HG02973 (cell line): Measurements from ENCODE around the gene ADH1A.
"Not testable (repeated sequence)": the region's sequence is repeated elsewhere in the genome, so short reads cannot be mapped to it uniquely, and the experiment has no call there.

ENCODE experiments used
- ATAC-seq: cut with Tn5 transposase; IDR thresholded peaks from one replicate; pipeline ENCODE4 v1.9.1; 2021; ENCODE audit warnings: moderate library complexity; ENCODE audit not compliant: unreplicated experiment

ADH1A gene

DNA sequence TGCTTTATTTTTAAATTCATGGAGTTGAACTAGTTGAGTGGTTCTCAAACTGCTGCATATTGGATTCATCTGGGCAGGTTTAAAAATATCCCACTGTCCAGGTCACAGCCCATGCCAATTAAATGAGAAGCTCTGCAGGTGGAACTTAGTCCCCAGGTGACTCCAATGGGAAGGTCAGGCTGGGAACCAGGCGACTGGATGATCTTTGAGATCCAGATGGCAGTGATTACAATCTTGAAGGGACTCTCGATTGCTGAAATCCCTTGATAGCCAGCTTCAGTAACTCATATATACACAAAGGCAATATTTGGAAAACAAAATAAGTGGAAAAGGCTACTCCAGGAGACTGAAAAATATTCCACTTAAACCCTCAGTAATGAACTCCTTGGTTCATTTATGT lies 8.1 kb downstream of the ADH1A start:
- ATAC-seq: no peak

DNA sequence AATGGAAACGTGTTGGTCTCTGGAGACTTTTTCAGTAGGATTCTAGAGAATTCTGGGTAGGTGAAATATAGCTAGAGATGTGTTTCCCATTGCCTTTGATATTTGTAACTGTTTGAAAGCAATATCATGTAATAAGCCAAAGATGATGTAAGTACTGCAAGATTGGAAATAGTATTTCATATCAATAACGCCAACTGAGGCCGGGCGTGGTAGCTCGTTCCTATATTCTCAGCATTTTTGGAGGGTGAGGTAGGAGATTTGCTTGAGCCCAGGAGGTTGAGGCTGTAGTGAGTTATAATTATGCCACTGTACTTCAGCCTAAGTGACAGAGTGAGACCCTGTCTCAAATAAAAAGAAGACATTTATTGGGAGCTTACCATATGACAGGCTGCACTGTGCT lies 9.5 kb downstream of the ADH1A start:
- ATAC-seq: no peak

DNA sequence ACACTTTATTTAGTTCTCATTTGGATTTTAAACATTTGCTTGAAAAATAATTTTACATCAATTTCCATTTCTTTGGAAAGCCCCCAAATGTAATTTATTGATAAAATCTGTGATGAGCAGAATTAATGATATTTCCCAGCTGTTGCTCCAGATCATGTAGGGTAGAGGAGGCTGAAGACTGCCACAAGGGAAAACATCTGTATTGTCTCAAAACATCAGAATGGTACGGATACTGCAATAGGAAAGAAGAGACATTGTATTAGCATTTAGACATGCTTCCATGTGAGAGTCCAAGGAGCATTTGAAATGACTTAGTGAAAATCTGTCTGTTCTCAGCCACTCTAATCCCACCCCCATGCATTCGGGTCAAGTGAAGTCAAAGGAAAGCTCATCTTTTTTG lies 14.4 kb downstream of the ADH1A start:
- no peak for ATAC-seq

DNA sequence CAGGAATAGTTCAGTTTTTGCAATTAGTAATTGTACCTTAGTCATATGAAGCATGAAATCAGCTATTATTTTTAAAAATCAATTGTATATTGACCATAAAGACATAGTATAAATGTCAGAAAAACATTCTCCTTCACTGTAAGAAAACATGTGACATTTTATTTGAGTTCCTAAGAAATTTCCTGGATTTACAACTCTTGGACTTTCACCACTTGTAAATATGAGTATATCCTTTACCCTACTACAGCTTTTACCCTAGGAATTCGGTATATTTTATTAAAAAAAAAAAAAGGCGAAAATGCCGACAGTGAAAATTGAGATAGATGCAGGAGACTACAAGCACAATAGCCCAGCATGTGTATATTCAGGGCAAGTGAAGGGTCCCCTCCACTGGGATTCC lies 14.9 kb downstream of the ADH1A start:
- ATAC-seq: no peak

DNA sequence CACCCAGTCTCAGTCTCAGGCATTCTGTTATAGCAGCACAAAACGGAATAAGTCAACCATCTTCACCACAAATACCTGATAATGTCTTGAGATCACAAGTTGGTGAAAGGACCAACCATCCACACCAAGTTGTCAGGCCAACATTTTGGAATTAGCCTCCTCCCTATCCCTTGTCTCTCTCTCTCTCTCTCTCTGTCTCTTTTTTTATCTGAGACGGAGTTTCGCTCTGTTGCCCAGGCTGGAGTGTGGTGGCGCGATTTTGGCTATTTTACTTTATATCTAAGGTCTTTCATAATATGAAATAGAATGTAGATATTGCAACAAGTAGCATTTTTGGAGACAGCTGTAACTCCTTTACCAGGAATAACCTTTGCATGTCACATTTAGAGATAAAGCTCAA lies 15.7 kb downstream of the ADH1A start:
- no peak for ATAC-seq

DNA sequence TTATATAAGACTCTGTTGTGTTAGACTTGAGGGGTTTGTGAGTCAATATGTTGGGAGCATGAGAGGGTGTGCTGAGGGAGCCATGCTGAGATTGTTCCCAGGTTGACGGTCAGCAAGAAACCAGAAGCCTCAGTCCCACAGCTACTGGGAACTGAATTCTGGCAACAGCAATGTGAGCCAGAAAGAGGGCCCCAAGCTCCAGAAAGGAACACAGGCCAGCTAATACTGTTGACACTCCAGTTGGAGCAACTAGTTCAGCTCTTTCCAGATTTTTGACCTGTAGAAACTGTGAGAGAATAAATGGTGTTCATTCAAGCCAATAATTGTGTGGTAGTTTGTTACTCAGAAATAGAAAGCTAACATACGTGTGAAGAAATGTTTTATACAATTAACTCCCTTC lies 17.1 kb downstream of the ADH1A start:
- no peak for ATAC-seq

DNA sequence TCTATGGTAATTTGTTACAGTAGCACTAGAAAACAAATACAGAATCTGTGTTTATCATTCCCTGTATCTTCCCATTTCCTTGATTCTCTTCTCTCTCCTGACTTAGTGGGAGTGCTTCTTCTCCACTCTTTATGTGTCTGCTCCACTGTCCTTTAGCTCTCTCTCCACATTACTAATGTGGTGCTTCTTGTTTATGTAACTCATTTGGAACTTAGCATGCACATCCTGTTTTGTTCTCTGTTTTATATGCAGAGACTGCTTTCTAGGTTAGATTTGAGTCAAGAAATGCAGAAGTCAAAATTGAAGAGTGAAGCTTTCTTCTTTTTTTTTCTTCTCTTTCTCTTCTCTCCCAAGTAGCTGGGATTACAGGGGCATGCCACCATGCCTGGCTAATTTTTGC lies 25.9 kb downstream of the ADH1A start:
- ATAC-seq: no peak

DNA sequence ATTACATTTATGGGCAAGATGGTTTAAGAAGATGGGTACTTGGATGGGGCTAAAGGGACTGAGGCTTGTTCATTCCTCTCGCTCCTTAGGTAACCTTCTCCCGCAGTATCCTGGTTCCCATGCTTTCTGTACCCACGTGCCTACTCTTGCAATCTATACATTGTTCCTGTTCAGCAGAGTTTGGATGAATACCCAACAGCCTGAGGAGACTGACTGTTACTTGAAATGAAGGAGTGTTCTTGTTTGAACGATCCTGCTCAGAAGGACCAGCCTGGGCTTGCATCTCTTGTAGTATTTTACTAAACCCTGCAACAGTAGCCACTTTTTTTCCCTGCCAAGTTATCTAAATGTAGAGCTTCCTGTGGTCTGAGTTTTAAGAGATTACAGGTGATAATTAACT lies 38.0 kb downstream of the ADH1A start:
- ATAC-seq: no peak

DNA sequence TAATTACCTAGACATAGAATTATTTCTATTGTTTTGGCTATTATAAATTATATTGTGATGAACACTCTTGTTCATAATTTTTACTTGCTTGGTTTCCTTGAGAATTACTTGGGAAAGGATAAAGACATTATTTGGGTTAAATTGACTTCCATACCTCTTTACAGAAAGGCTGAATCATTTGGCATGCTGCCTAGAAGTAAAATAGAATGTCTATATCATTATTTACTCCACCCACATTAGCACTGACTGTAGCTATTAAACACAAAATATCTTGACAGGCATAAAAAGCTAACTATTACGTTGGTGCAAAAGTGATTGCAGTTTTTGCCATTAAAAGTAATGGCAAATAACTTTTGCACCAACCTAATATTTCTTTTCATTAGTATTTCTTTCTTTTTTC lies 42.1 kb downstream of the ADH1A start:
- no peak for ATAC-seq

DNA sequence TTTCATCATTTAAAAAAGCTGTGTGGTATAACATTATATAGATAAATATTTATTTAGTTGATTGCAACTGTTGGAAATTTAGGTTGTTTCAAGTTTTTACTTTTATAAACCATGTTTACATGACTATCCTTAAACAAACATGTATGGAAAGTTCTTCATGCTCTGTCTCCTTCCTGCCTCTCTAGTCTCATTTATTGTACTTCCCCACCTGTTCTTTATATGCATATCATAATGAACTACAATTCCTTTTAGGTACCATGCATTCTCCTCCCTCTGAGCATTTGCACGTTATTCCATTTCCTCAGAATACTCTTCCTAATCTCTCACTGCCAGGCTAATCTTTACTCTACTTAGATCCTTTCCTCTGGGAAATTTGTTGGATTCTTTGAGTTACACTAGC lies 54.8 kb downstream of the ADH1A start:
- ATAC-seq: no peak

DNA sequence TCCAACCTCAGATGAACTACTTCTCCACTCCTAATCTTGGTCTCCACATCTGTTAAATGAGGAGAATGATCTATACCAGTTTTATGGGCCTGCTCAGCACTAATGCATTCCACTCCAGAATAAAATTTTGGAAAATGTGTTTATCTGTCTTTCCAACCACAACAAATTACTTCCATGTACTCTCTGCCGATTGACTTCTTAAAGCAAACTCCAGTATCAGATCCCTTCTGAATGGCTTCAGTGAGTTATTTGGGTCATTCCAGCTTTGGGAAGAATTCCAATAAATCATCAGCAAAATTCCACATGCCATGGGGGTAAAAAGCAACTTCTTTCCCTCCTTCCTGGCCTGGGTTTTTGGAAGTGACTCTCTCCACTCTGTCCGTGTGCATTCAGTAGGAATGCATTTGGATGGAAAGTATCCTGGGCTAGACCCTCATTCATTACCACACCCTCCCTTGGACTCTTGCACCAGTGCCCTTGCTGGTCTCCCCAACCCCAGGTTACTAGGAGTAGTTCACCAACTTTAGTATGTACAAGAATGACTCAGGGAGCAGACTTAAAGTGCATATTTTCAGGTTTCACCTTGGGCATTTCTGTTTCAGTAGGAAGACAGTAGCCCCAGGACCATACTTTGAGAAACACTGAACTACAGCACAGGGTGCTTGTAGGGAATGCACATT lies 56.3 kb downstream of the ADH1A start:
- ATAC-seq: no peak

DNA sequence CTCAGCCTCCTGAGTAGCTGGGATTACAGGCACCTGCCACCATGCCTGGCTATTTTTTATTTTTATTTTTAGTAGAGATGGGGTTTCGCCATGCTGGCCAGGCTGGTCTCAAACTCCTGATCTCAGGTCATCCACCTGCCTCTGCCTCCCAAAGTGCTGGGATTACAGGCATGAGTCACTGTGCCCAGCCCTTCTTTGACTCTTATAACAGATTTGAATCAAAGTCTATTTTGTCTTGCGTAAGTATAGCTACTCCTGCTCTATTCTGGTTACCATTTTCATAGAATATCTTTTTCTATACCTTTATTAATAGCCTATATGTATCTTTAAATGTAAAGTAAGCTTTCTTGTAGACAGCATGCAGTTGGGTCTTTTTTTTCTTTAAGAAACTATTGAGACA lies 57.4 kb downstream of the ADH1A start:
- ATAC-seq: not testable (repeated sequence)

DNA sequence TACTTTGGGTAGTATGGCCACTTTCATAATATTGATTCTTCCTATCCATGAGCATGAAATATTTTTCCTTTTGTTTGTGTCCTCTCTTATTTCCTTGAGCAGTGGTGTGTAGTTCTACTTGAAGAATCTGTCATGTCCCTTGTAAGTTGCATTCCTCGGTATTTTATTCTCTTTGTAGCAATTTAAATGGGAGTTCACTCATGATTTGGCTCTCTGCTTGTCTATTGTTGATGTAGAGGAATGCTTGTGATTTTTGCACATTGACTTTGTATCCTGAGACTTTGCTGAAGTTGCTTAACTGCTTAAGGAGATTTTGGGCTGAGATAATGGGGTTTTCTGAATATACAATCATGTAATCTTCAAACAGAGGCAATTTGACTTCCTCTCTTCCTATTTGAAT lies 62.1 kb downstream of the ADH1A start:
- ATAC-seq: not testable (repeated sequence)

DNA sequence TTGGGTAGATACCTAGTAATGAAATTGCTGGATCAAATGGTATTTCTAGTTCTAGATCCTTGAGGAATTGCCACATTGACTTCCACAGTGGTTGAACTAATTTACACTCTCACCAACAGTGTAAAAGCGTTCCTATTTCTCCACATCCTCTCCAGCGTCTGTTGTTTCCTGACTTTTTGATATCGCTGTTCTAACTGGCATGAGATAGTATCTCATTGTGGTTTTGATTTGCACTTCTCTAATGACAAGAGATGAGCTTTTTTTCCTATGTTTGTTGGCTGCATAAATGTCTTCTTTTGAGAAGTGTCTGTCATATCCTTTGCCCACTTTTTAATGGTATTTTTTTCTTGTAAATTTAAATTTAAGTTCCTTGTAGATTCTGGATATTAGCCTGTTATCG lies 63.1 kb downstream of the ADH1A start:
- not testable (repeated sequence) for ATAC-seq
